HG03103 (cell line): Measurements from ENCODE around the gene HIVEP1.

Experiments
- ATAC-seq: cut with Tn5 transposase; IDR thresholded peaks from one replicate; pipeline ENCODE4 v1.9.1; 2021; ENCODE audit warnings: low read depth; ENCODE audit not compliant: unreplicated experiment

The HIVEP1 gene

DNA sequence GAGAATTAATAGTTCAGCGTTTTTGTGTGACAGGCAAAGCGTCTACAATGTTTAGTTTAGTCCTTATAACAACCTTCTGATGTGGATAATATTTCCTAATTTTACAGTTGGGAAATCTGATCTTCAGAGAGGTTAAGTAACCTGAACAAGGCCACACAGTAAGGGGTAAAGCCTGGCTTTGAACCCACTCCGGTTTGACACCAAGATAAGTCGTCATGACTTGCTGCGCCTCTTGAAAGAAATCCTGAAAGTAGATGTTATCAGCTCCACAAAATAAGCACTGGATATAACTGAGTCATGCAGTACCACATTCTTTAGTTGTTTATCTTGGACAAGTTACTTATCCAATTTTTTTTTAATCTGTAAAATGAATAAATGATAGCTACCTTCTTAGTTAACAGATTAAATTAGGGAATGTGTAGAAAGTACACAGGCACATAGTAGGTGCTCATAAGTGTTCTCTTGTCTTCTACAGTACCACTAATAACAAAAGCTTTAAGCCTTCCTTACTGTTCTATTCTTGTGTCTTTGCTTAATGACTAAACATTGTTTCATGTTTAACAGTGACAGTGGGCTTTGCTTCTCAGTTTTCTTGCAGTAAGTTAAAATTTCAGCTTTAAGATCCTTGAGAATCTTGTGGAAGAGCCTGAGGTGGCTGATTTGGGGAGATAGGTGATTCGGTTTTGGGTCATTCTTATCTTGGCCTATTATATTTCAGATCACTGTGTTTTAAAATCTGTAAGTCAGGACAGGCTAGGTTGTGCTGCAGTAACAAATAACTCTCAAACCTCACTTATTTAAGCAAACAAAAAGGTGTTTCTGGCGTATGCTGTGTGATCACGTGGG, 2.1 kb downstream of the HIVEP1 start:
- ATAC-seq = no peak

DNA sequence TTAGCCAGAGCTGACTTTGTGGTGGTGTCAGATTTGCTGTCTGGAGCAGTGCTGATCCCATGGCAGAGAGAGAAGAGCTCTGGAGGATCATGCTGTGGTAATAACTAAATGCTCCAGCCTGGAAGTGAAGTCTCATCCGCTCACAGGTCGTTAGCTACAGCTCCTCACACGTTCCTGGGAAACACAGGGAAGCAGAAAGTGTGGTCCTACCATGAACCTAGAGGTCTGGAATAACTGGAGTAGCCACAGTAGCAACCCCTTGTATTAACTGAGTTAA, 2.7 kb downstream of the HIVEP1 start:
- no peak for ATAC-seq

DNA sequence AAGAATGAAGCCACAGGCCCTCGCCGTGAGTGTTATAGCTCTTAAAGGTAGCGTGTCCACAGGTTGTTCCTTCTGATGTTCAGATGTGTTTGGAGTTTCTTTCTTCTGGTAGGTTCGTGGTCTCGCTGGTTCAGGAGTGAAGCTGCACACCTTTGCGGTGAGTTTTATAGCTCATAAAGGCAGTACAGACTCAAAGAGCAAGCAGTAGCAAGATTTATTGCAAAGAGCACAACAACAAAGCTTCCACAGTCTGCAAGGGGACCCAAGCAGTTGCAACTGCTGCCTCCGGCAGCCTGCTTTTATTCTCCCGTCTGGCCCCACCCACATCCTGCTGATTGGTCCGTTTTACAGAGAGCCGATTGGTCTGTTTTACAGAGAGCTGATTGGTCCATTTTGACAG, 5.2 kb downstream of the HIVEP1 start:
- no peak for ATAC-seq

DNA sequence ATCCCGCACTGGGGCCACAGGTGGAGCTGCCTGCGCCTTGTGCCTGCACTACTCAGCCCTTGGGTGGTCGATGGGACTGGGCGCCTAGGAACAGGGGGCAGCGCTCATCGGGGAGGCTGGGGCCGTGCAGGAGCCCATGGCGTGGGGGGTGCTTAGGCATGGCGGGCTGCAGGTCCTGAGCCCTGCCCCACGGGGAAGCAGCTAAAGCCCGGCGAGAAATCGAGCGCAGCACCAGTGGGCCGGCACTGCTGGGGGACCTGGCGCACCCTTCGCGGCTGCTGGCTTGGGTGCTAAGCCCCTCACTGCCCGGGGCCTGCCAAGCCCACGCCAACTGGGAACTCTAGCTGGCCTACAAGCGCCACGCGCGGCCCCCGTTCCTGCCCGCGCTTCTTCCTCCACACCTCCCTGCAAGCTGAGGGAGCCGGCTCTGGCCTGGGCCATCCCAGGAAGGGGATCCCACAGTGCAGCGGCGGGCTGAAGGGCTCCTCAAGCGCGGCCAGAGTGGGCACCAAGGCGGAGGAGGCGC, 5.8 kb downstream of the HIVEP1 start:
- ATAC-seq = no peak

DNA sequence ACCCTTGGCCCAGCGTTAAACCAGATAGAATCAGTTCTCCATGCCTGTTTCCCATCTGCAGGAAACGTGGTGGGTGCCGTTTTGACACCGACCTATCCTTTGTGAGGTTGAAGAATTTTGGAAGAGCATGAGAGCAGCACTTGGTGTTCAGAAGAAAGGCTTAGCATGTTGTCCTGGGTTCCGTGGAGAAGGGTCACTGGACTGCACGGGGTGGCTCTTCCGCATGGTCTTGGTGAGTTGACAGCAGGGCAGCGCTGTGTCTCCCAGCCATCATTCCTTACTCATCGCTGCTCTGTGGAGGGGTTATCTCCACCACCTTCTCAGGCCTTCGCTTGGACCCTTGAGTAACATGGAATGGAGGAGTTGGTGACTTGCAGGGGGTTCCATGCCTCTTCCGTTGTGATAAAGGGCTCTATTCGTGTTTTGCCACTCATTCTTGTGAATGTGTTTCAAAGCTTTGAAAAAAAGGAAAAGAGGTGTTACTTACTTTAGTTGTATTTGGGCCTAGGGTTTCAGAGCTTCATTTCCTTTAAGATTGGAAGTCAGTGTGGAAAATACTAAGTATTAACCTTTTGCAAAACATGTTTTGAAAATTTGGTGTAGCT, 8.2 kb downstream of the HIVEP1 start:
- ATAC-seq = no peak

DNA sequence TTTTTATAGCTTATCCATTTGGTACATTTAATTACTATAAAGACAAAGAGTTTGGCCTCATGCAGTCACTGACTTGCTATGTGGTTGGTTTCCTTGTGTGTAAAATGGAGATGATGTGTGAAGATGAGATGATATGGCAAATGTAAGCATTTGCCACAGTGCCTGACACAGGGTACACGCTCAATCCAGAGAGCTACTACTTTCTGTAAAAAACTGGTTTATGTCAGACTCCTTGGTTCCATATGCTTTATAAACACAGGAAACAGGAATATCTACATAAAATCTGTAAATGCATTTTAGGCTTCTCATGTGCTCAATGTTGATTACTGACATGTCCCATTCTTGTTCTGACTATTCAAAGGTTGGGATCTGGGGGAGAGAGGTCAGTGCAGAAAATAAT, 10.4 kb downstream of the HIVEP1 start:
- ATAC-seq = no peak

DNA sequence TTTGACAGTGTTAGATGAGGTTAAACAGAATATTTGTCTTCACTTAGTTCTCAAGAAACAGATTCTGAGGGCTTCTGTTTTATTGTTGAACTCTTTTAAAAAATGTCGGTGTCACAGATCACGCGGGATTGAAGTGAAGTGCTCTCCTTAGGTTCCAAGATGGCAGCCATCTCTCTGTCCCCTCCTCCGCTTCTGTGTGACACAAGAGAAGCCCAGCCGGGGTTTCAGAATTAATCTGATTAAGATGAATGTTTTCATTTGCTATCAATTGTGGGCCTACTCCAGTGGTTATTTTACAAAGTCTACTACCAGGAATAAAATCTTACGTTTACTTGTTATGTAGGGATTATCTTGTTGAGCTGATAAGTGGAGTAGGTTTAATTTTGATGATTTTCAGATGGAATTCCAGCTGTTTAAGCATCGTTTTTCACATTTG, 10.9 kb downstream of the HIVEP1 start:
- ATAC-seq = no peak

DNA sequence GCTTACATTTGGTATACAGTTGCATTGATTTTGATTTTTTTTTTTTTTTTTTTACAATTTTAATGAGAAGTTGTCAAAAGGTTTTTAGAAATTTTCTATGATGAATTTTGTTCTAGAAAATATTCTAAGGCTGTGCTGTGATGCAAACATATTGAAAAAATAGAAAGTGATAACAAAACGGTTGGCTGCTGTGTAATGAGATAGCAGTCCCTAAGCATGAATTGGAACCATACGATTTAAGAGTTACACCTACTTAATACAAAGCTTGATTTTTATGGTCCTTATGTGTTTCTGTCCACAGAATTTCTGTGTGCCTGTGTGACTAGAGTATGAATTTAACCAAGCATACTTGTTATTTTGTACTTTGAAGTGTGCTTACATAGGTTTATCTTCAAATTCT, 12.1 kb downstream of the HIVEP1 start:
- no peak for ATAC-seq

DNA sequence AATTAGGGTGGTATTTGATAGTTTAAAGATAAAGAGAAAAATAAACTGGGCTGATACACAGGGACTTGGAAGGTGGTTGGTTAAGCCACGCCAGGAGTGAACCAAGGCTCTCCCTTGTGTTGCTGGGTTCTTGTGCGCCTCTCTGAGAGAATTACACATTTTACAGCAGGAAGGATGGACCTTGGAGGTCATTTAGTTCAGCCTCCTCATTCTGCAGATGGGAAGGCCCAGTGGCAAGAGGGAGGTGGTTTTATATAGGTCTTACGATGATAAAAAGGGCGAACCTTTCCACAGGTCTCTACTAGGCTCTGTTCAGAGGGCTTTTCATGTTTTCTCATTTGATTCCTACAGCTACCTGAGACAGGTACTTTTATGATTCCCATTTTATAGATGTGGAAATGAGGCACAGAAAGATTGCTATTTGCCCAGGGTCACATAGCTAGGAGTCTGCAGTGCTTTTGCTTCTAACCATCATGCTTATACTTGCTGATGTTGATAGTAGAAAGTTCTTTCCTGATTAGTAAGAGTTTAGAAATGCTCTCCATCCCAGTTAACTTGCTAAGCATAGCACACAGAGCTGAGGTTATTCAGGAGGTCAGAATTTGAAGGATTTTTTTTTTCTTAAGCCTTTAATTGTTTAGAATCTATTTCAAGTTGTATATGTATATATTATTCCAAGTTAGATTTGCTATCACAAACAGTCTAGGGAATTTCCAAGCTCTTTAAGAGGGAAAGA, 12.8 kb downstream of the HIVEP1 start:
- ATAC-seq = no peak

DNA sequence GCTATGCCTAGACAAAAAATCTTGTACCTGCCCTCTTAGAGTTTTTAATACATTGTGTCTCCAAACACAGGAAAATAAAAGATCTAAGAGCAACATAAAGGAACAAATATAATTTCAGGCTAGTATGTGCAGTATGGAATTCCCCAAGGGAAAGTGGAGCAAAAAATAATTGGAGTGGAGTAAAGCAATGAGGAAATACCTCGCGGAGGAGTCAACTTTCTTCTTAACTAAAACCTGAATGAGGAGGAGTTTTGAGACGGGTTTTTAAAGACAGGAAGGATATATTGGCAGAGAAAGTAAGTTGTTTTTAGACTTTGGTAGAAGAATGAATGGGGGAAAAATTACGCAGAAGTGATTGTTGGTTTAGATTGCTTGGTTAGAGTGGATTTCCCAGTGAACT, 14.0 kb downstream of the HIVEP1 start:
- ATAC-seq = no peak

DNA sequence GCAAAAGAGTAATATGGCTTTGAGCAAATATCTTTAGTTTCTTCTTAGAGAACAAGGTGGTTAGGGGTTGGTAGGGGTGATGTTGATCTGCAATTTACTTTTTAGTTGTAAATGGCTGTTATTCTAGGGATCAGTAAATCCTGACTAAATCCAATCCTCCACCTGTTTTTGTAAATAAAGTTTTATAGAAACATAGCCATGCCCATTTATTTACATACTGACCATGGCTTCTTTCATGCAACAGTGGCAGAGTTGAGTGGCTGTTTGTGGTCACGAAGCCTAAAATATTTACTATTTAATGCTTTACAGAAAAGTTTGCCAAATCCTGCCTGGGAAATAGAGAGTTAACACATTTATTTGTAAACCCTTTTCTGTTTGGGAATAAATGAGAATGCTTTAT, 14.7 kb downstream of the HIVEP1 start:
- ATAC-seq = no peak

DNA sequence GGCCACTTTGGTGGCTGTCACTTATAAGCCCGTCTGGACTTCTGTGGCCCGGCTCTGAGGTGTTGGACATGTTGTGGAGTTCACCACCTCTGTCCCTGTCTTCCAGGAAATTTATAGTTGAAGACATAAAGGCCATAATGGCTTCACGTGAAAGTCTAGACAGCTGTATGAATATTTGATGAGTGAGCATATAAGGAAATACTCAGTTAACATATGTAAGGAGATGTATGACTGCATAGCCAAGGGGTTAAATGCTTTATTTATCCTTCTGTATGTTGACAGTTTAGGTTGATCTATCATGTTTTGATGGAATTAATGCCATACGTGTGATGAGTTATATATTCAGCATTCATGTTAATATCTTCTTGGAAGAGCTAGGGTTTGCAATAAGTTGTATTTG, 16.1 kb downstream of the HIVEP1 start:
- no peak for ATAC-seq

DNA sequence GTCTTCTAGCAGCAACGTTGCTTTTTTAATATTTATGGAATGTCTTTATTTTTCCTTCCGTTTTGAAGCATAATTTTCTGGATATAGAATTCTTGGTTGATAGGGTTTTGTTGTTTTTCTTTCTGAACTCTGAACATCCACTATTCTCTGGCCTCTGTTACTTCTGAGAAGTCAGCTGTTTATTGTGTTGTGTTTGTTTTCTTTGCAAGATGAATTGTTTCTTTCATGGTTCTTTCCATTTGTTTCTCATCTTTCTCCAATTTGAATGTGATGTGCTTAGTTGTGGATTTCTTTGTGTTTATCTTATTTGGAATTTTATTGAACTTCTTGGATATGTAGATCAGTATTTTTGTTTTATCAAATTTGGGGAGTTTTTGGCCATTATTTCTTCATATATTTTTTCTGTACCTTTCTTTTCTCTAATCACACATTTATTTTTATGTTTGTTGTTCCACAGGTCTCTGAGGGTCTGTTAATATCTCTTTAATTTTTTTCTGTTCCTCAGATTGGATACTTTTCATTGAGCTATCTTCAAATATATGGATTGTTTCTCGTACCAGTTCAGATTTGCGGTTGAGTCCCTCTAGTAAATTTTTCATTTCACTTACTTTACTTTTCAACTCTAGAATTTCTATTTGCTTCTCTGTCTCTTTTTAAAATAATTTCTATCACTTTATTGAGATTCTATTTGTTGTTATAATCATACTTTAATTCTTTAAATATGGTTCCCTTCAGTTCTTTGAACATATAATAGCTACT, 18.0 kb downstream of the HIVEP1 start:
- no peak for ATAC-seq

DNA sequence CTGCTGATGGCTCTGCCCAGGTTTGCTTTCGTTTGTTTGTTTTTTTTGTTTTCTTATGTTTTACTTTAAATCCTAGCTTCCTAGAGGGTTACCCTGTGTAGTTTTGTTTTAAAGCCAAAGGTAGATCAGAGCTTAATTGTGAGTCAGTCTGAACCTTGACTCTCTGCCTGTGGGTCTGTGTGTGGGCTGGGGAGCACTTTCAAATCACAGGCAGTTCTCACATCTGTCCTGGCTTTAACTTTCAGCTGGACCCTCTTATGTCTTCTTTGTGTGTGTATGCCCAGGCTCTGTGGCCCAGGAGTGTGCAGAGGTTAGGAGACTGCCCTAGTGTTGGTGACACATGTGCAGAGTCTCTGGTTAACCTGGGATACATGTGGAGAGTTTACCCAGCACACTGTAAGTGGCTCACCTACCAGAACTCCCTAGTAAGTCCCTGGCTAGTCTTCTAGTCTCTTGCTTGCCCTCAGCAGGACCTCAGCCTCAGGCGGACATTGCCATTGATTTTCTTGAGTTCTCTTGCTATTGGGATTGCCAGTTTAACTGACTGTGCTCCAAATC, 19.0 kb downstream of the HIVEP1 start:
- no peak for ATAC-seq

DNA sequence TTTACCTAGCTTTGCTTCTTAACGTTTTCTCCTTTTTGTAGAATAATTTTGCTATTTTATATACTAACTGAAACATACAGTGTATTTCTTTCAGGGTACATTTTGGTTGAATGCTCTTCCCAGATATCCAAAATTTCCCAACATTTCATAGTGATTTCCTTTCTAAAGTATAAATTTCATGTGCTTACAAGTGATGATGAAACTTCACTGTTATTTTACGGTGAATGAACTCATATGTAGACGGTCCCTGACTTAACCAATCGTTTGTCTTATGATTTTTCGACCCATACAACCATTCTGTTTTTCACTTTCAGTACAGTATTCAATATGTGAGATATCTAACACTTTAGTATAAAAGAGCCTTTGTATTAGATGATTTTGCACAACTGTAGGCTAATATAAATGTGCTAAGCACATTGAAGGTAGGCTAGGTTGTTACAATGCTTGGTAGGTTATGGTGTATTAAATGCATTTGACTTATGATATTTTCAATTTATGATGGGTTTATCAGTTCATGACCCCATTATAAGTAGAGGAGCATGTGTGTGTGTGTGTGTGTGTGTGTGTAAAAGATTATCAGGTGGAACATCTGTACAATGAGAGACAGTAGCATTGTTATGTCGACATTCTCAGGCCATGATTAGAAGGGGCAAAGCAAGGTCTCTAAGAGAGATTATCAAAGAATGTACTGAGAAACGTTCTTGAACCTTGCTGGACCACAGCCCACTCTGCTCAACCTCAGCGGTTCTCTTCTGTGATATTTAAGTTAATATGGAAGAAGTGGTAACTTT, 20.9 kb downstream of the HIVEP1 start:
- no peak for ATAC-seq

DNA sequence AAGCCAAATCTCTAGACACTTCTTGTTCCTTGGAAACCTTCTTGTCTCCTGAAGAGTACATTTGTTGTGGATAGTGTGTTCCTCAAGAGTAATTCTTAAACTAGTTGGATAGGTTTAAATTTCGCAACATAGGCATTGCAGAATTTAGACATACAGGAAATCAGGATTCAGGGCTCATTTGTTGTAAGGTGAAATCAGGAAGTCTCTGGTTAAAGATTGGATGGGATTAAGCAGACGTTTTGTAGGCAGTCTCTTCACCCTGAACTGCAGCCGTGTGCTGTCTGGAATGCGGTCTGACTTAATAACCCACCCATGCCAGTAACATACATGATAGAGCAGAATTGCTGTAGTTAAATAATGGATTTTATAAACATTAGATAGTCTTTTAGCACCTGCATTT, 21.7 kb downstream of the HIVEP1 start:
- ATAC-seq = no peak

DNA sequence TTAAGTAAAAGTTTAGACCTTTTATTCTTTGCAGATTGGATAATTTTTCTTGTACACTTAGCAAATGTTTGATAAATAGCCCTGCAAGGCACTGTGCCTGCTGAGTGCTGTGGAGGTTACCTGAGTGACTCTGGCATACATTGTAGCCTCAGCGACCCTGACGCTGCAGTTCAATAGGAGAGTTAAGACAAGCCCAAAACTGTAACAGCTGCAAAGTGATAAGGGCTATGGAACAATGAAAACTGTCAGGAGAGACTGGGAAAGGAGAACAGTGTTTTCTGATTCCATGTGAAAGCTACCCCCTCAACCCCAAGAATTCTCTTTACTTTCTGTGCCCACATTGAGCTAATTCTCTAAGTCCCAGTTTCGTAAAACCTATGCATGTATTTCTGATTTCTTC, 22.2 kb downstream of the HIVEP1 start:
- ATAC-seq = no peak

DNA sequence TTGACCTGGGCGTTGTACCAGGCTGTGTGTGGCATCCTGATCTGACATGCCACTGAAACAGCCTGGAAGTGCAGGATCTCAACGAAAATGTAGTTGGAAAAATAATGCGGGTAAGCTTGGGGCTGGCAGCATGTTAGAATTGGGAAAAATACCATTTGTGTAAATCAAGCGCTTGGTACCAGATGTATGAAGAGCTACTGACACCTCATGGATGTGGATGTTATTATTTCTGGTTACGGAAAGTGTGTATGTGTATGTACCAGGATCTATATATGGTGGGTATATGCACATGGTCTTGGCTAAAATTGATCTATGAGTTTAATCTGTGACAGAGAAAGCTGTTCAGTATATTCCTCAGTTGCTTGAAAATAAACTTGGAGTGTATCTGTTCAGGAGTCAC, 22.7 kb downstream of the HIVEP1 start:
- ATAC-seq = no peak

DNA sequence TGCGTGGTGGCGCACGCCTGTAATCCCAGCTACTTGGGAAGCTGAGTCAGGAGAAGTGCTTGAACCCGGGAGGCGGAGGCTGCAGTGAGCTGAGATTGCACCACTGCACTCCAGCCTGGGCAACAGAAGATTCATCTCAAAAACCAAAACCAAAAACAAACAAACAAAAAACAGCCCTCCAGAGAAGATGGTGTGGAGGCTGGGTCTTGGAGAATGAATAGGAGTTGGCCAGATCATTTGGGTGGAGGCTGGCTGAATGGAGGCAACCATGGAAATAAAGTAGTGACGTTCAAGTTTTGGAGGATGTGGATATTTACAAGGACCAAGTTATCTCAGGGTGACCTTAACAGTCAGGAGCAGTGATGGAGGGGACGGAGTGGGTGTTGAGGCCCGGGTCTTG, 24.7 kb downstream of the HIVEP1 start:
- ATAC-seq = no peak

DNA sequence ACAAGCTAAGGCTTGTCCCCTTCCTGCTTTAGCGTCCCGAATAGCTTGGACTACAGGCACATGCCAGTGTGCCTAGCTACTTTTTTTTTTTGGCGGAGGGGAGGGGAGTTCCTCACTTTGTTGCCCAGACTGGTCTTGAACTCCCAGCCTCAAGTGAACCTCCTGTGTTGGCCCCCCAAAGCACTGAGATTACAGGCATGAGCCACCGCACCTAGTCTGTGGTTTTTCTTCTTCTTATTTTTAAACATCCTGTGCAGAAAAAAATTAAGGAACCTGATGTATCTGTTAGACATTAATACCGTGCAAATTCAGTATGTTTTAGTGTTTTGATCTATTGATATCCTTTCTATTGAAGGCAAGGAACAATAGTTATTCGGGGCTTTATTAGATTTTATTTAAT, 25.7 kb downstream of the HIVEP1 start:
- no peak for ATAC-seq
